Measurements from ENCODE around the gene UBXN11.
"Not testable (repeated sequence)": the region's sequence is repeated elsewhere in the genome, so short reads cannot be mapped to it uniquely, and the experiment has no call there.

The UBXN11 gene

DNA sequence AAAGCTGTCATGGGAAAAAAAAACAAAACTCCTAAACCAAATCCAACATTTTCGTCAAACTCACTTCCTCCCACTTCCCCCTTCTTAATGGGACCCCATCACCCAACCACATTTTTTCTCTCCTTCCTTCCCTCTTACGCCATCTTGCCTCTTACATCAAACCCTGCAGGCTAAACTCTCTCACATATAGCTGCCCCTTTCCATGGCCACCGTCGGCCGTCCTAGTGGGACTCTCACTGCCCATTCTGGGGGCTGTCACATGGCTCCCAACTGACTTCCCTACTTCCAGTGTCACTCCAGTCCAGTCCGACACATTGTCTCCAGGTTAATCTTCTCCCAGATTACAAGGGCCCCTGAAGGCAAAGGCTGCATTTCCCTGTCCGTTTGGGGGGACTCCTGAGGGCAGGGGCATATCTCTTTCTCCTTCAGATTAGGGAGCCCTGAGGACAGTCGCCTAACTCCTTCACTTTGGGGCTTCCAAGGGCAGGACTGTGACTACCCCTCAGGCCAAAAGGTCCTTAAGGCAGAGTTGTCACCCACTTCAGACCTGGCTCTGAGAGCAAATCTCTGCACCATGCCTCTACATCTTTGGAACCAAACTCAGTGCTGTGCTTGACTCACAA lies 658 bp downstream of the UBXN11 start:
- no peak for FAIRE-seq

DNA sequence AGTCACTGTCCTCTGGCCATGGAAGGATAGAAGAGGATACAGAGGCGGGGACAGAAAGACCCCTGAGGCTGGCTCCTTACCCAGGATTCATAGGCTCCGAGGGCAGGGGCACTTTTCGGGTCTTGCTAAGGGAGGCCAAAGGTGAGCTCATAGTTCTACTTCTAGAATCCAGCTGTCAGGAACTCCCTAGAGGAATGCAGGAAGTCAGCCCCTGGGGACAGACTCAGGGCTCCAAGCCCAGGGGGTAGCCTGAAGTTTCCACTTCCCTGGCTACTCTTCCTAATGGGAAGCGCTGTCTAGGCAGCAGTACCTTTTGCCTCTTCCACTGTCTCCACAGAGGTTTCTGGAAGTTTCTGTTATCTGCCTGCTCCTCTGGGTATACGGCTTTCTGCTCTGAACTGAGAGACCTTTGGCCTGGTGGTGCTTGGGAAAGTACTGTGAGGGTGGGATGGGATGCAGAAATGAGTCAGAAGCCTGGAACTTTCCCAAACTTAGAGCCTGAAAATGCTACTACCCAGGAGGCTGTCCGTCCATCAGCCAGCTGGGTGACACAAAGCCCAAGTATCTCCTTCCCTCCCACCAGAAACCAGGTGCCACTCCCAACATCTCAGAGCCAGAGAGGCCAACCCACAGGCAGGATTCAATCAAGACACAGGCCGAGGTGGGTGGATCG lies 3.6 kb downstream of the UBXN11 start:
- no peak for FAIRE-seq

GRCh38 chr1:26300578-26301275 lies 5.7 kb downstream of the UBXN11 start:
- FAIRE-seq = no peak

DNA sequence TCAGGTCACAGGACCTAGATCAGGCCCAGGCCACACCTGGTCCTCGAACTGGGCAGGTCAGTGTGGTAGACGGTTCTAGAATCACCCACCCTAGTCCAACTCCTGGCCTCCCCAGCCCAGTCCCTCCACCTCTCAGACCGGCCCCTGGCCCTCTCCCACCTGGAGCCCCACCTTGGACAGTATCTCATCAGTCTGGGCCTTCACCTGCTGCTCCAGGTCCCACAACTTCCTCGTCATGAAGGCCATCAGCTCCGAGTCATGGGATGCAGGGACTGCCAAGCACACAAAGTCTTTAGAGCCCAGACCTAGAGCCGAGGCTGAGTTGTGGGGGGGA lies 8.7 kb downstream of the UBXN11 start:
- FAIRE-seq = no peak

DNA sequence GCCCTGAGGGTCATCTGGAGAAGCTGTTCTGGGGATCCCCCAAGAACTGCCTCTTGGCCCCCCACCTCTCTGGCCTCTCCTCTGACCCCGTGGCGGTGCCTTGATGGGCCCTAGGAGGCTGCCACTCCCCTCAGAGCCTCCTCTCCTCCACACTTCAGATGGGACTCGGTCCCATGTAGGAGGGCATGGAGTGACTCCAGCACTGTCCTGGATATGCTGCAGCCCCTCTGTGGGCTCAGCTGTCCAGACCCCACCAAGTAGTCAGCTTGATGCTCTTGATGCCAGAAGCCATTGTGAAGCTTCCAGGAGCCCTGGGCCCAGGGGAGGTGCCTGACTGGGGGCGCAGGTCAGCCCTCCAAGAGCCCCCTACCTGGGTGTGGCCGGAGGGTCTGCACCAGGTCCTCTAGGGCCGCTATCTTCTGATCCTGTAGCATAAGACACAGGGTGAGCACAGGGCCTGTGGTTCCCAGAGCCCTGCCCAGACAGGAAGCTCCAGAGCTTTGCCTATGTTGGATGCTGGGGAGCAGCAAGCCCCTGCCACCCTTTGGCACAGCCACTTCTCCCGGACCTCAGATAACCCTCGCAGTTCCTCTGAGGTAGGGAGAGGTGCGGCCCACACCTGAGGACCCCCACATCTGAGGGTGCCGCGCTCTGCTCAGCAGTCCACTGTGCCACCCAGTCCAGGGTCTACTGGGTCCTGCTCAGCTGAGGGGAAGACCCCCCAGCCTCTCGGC lies 9.2 kb downstream of the UBXN11 start:
- FAIRE-seq = no peak

DNA sequence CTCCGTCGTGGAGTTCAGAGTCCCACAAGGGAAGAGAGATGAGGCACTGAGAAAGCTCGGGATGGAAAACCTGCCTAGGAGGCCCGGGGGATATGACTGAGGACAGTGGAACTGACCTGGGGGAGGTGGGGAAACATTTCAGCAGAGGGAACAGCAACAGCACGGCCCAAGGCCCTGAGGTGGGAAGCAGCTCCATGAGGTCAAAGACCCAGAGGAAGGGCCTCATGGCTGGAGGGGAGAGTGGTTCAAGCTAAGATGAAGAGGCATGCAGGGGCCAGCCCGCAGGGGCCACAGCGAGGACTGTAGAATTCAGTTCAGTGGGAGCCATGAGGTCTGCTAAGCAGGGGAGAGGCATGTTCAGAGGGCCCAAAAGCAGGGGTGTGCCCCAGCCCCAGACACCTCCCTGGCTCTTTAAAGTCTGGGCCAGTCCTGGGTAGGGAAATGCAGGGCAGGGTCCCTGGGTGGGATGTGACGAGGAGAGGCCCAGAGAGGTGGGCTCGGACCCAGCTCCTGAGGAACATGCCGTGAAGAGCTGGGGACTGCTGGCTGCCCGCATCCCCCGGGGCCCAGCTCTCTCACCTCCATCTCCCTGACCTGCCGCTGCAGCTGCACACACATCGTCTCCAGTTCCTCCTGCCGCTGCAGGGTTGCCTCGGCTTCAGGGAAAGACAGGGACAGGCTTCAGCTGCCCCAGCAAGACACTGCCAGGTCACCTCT lies 9.9 kb downstream of the UBXN11 start:
- no peak for FAIRE-seq

- FAIRE-seq = no peak
These were observed 11.0 kb downstream of the UBXN11 start for GRCh38 chr1:26295194-26296138.

- FAIRE-seq = no peak
These were observed 12.4 kb downstream of the UBXN11 start for GRCh38 chr1:26293911-26294463.

- not testable (repeated sequence) for FAIRE-seq
These were observed 13.7 kb downstream of the UBXN11 start for GRCh38 chr1:26292735-26293134.

GRCh38 chr1:26291939-26292338 lies 14.5 kb downstream of the UBXN11 start:
- no peak for FAIRE-seq

DNA sequence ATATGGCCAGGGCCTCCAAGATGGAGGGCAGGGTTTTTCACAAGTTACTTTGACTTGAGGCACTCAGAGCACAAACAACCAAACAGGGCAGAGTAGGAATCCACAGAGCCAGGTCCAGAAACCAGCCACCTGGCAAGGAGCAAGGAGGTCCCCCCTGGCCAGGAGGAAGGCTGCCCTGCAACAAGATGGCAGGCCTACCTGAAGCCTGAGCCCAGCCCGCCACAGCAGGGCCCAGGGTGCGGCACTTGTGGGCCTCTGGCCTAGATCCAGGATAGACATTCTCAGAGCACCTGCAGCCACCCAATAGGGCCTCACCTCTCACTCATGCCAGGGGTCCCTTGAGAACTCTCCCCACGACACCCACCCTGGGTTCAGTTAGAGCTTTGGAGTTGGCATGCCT lies 15.0 kb downstream of the UBXN11 start:
- no peak for FAIRE-seq

GRCh38 chr1:26290882-26291261 lies 15.6 kb downstream of the UBXN11 start:
- no peak for FAIRE-seq

DNA sequence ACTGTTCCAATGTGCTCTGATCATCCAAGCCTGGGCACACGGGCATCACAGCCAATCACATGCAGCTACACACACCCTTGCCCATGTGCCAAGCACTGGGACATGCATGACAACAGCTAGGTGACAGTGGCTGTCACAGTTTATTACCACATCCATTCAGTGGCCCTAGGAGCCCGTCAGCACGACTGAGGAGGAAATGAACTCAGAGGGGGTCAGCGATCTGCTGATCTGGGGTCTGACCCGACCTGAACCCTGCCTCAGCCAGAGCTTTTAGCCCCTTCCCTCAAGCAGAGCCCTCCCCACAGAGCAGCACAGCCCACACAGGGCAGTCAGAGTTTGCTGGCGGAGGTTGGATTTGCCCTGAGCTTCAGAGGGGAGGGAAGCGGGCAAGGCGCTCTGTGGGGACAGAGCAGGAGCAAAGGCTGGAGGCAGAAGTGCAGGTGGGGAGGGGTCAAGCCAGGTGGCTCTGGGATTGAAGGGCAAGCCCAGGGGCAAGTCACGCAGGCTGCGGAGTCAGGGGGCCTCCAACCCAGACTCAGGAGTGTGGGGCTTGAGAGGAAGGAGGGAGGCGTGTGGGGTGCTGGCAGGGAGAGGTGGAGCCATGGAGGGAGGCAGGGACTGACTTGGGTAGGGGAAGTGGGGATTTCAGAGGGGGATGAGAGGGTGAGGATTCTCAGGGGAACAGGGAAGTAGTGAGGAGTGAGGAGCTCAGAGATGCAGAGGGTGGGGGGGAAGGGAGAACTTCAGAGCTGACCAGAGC lies 16.1 kb downstream of the UBXN11 start:
- FAIRE-seq = no peak

- no peak for FAIRE-seq
These were observed 17.0 kb downstream of the UBXN11 start for GRCh38 chr1:26289158-26290059.

- no peak for FAIRE-seq
These were observed 18.0 kb downstream of the UBXN11 start for GRCh38 chr1:26288311-26288941.

DNA sequence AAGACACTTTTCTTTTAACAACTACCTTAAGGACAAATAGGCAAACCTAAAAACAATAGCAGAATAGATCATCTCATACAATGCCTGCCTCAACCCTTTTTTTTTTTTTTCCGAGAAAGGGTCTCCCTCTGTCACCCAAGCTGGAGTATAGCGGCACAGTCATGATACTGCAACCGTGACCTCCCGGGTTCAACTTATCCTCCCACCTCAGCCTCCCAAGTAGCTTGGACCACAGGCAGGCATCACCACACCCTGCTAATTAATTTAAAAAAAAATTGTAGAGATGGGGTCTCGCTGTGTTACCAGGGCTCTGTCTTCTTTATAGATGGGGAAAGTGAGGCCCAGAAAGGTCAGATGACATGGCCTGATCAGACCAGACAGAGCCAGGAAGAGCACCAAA lies 18.6 kb downstream of the UBXN11 start:
- FAIRE-seq = no peak

DNA sequence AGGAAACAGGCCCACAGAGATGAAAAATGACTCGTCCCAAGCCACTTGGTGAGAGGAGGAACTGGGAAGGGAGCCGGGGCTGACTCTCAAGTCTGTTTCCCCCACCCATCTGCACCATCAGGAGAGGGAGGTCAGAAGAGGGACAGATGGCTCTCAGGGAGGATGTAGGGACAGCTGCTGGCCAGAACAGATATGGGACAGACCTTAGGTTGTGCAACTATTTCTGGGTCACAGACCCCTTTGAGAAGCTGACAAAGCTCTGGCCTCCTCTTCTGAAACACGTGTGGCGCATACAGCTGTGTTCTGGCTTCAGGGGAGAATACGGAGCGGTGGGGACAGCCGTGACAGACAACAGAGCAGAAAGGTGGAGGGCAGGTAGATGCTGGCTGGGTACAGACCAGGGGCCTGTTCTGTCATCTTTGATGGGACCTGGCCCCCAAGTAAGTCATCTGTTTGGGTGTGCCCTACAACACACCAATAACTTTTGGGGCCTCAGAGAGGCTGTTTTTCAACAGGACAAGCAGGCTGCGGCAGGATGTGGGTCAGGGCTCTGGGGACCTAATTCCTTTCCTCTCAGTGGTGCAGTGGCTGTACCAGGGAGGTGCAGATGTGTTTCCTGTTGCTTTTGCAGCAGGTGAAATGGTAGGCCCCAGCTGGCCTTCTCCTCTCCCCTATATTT lies 19.3 kb downstream of the UBXN11 start:
- FAIRE-seq = no peak

DNA sequence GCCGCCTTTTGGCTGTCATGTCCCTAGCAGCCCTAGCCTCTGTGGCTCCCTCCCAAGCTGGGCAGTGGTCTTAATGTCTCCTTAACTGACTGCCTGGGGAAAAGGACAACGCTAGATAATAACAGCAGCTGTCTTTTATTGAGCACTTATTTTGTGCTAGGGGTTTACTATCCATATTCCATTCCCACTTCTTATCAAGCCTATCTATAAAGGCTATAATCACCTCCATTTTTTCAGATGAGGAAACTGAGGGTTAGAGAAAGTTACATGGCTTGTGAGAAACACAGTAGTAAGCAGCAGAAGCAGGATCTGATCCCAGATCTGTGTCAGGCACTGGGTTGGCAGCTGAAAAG lies 20.4 kb downstream of the UBXN11 start:
- no peak for FAIRE-seq
